Memory B cell (primary cell): ENCODE results near the gene DHX8.
"Not testable (repeated sequence)": the region's sequence is repeated elsewhere in the genome, so short reads cannot be mapped to it uniquely, and the experiment has no call there.

Experiments
- ATAC-seq: fragments of 150-1000 bp; cut with Tn5 transposase; 2 replicates; pipeline ENCODE4 v1.10.0; 2021; ENCODE audit warnings: low read depth, mild to moderate bottlenecking, moderate library complexity
- DNase-seq, 2 donors: peaks; one replicate each; pipeline ENCODE4 v3.0.0; 2022; ENCODE audit warnings: low spot score in 2 of 2
- H3K27ac Mint-ChIP-seq: one replicate; pipeline ENCODE4 v1.8.0; 2022; ENCODE audit warnings: mild to moderate bottlenecking, moderate library complexity, mixed read lengths
- H3K27me3 Mint-ChIP-seq: one replicate; pipeline ENCODE4 v1.8.0; 2022; ENCODE audit warnings: mixed read lengths
- H3K36me3 Mint-ChIP-seq: one replicate; pipeline ENCODE4 v1.8.0; 2022; ENCODE audit warnings: mild to moderate bottlenecking, mixed read lengths
- H3K4me1 Mint-ChIP-seq: one replicate; pipeline ENCODE4 v1.8.0; 2022; ENCODE audit warnings: mixed read lengths
- H3K4me3 Mint-ChIP-seq: one replicate; pipeline ENCODE4 v1.8.0; 2022; ENCODE audit warnings: mild to moderate bottlenecking, moderate library complexity, mixed read lengths
- H3K9me3 Mint-ChIP-seq: one replicate; pipeline ENCODE4 v1.8.0; 2022; ENCODE audit warnings: mixed read lengths

DHX8 gene

DNA sequence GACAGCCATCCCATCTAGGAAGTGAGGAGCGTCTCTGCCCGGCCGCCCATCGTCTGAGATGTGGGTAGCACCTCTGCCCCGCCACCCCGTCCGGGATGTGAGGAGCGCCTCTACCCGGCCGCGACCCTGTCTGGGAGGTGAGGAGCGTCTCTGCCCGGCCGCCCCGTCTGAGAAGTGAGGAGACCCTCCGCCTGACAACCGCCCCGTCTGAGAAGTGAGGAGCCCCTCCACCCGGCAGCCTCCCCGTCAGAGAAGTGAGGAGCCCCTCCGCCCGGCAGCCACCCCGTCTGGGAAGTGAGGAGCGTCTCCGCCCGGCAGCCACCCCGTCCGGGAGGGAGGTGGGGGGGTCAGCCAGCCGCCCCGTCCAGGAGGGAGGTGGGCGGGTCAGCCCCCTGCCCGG lies 32.0 kb upstream of the DHX8 start:
- not testable (repeated sequence) for H3K27ac Mint-ChIP-seq, DNase-seq, H3K4me3 Mint-ChIP-seq, H3K4me1 Mint-ChIP-seq, ATAC-seq, H3K36me3 Mint-ChIP-seq, H3K9me3 Mint-ChIP-seq
- peaks cover 17% of the 10 kb centered on the region for H3K27me3 Mint-ChIP-seq

DNA sequence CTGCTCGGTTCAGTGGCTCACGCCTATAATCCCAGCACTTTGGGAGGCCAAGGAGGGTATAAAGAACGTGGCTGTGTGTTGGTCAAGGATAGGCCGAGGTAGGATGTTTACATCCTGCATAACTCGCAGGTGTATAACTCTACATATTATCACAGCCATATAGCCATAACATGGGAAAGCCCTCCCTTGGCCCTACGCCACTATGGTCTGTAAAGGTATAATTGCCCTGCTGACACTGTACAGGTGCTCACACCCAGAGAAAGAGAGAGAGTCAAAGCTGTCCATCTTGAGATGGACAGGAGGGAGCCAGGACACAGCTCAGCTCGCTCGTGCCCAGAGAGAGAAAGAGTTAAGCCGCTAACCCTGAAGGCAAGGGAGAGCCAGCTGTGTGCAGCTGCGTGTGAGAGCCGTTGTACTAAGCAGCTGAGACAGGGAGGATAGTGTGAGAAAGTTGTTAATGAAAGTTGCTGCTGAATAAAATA lies 30.4 kb upstream of the DHX8 start:
- no peaks in the 10 kb centered on the region for H3K36me3 Mint-ChIP-seq
- no peak for DNase-seq
- H3K4me3 Mint-ChIP-seq, result no peak overlapping the region
- no peaks in the 10 kb centered on the region for H3K4me1 Mint-ChIP-seq
- H3K27me3 Mint-ChIP-seq, result peaks cover 20% of the 10 kb centered on the region
- no peaks in the 10 kb centered on the region for H3K9me3 Mint-ChIP-seq
- no peak overlapping the region for H3K27ac Mint-ChIP-seq
- no peak for ATAC-seq

DNA sequence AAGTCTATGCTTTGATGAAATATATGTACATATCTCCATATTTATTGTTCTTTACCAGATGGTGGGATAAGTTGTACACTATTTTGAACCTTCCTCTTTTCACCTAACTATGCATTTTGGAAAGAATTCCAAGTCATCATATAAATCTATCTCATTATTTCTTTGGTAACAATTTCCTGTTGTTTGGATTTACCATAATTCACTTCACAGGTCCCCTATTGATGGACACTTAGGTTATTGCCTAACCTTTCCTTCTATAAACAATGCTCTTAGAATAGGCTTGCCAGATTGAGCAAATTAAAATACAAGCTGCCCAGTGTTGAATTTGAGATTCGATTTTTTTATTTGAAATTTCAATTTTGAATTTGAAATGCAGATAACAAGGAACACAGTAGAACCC lies 28.9 kb upstream of the DHX8 start:
- Mint-ChIP-seq H3K27ac (no peak overlapping the region), H3K4me3 (no peak overlapping the region), H3K4me1 (no peaks in the 10 kb centered on the region), H3K27me3 (peaks cover 17% of the 10 kb centered on the region), H3K36me3 (no peaks in the 10 kb centered on the region), H3K9me3 (no peaks in the 10 kb centered on the region)
- ATAC-seq (no peak), DNase-seq (no peak)

DNA sequence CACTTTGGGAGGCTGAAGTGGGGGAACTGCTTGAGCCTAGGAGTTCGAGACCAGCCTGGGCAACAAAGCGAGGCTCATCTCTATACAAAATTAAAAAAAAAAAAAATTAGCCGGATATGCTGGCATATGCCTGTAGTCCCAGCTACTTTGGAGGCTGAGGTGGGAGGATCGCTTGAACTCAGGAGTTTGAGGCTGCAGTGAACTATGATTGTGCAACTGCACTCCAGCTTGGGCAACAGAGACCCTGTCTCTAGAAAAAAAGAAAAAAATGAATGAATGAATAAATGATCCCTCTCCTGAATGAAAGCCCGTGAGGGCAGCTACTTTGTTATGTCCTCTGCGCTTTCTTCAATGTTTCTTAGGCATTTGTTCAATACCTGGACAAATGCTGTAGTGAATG lies 27.7 kb upstream of the DHX8 start:
- Mint-ChIP-seq H3K4me1 (no peaks in the 10 kb centered on the region), H3K4me3 (no peak overlapping the region), H3K27ac (no peak overlapping the region), H3K27me3 (peaks cover 22% of the 10 kb centered on the region), H3K36me3 (no peaks in the 10 kb centered on the region), H3K9me3 (no peaks in the 10 kb centered on the region)
- no peak for DNase-seq
- no peak for ATAC-seq

DNA sequence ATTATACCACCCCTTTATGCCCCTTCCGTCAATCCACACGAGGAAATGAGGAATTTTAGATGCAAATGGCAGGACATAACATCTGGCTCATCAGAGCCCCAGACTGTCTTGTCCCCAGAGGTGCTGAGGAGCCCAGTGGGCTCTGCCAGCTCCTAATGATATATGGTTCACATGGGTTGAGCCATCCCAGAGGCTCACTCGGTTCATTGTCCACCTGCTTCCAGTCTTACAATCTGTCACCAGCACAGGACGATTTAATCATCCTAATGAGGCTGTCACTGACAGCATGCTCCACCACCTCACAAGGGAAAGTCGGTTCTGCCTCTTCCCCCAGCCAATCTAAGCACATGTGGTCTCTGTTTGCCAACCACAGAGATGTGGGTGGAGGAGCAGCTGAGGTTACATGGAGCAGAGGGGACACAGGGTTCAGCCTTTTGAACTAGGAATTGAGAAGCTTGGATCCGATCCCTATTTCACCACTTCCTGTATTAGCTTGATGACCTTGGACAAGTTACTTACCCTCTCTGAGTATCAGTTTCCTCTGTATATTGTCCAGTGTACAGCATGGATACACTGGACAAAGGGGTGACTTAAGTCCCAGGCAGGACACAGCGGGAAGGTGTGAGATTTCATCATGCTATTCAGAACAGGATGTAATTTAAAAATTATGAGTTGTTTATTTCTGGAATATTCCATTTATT lies 27.0 kb upstream of the DHX8 start:
- H3K4me3 Mint-ChIP-seq, result no peak overlapping the region

DNA sequence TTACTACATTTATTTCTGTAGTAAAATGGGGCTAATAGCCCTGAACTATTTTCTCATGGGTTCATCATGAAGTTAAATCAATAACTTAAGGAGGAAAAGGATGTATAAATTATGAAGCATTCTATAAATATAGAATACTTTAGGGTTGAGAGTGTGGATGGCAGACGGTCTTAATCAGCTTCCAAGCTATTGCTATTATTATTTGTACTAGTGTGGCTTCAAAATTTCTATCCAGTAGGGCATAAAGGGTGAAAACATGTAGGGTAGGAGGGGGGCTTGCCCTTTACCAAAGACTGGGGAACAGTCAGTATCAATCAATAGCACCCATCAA lies 26.4 kb upstream of the DHX8 start:
- DNase-seq (no peak), ATAC-seq (no peak)
- no peak overlapping the region for H3K4me3 Mint-ChIP-seq
- peaks cover 22% of the 10 kb centered on the region for H3K27me3 Mint-ChIP-seq
- no peaks in the 10 kb centered on the region for H3K4me1 Mint-ChIP-seq
- H3K27ac Mint-ChIP-seq, result no peak overlapping the region
- no peaks in the 10 kb centered on the region for H3K36me3 Mint-ChIP-seq
- no peaks in the 10 kb centered on the region for H3K9me3 Mint-ChIP-seq

More for the DNA sequence above, 27.0 kb upstream of the DHX8 start:
- Mint-ChIP-seq H3K27me3 (peaks cover 22% of the 10 kb centered on the region), H3K9me3 (no peaks in the 10 kb centered on the region), H3K4me1 (no peaks in the 10 kb centered on the region), H3K27ac (no peak overlapping the region), H3K36me3 (no peaks in the 10 kb centered on the region)
- ATAC-seq (no peak), DNase-seq (no peak)

DNA sequence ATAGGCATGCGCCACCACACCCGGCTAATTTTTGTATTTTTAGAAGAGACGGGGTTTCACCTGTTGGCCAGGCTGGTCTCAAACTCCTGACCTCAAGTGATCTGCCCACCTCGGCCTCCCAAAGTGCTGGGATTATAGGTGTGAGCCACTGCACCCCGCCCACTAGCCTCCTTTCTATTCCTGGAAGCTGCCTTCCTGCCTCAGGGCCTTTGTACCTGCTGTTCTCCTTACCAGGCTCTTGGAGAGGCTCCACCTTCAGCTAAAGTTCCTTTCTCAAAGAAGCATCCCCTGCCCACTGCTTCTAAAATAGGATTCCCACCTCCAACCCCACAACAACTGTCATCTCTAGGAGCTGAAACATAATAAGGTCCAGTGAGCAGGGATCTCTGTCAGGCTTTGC lies 23.9 kb upstream of the DHX8 start:
- not testable (repeated sequence) for H3K36me3 Mint-ChIP-seq, H3K4me1 Mint-ChIP-seq, ATAC-seq, DNase-seq, H3K9me3 Mint-ChIP-seq, H3K4me3 Mint-ChIP-seq, H3K27ac Mint-ChIP-seq
- H3K27me3 Mint-ChIP-seq, result peaks cover 12% of the 10 kb centered on the region

DNA sequence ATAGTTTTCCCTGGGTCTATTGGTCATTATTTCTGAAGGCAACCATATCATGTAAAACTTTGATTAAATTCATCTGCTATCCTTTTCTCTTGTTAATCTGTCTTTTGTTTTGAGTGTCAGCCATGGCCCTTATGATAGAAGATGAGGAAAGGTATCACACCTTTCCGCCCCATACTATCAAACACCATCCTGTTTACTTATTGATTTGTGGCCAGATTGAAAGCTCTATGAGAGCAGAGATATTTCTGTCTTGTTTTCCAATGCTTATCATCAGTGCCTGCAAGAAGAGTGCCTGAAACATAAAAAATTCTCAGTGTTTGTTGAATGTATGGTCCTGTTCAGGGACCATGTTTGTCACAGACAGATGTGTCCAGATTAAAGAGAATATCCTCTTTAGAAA lies 22.6 kb upstream of the DHX8 start:
- Mint-ChIP-seq H3K27me3 (peaks cover 14% of the 10 kb centered on the region), H3K4me3 (no peak overlapping the region), H3K9me3 (no peaks in the 10 kb centered on the region), H3K27ac (no peak overlapping the region), H3K36me3 (no peaks in the 10 kb centered on the region), H3K4me1 (no peaks in the 10 kb centered on the region)
- ATAC-seq, result no peak
- DNase-seq, result no peak

DNA sequence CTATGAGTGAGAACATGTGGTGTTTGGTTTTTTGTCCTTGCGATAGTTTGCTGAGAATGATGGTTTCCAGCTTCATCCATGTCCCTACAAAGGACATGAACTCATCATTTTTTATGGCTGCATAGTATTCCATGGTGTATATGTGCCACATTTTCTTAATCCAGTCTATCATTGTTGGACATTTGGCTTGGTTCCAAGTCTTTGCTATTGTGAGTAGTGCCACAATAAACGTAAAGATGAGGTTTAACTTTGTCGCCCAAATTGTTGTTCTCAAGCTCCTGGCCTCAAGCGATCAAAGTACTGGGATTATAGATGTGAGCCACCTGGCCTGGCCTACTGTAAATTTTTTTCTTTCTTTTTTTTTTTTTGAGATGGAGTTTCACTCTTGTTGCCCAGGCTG lies 21.2 kb upstream of the DHX8 start:
- H3K4me3 Mint-ChIP-seq, ATAC-seq, DNase-seq, H3K9me3 Mint-ChIP-seq, H3K36me3 Mint-ChIP-seq, H3K27ac Mint-ChIP-seq, H3K4me1 Mint-ChIP-seq, H3K27me3 Mint-ChIP-seq: not testable (repeated sequence)

DNA sequence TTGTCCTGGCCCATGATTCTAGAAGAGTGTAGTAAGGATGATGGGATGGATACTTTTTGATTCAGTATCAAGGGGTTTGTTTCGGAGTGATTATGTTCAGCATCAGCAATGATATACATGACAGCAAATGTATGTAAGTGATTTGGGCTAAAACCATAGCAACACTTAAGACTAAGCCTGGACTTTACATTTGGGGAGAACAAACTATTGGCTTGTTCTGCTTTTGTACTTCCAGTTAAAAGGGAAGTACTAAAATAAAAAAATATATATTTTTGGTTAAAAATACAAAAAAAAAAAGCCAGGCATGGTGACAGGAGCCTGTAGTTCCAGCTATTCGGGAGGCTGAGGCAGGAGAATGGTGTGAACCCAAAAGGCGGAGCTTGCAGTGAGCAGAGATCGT lies 20.5 kb upstream of the DHX8 start:
- H3K27me3 Mint-ChIP-seq, result peaks cover 13% of the 10 kb centered on the region
- no peak overlapping the region for H3K4me3 Mint-ChIP-seq
- no peak for ATAC-seq
- DNase-seq, result no peak
- no peaks in the 10 kb centered on the region for H3K4me1 Mint-ChIP-seq
- H3K36me3 Mint-ChIP-seq, result no peaks in the 10 kb centered on the region
- no peak overlapping the region for H3K27ac Mint-ChIP-seq
- no peaks in the 10 kb centered on the region for H3K9me3 Mint-ChIP-seq

DNA sequence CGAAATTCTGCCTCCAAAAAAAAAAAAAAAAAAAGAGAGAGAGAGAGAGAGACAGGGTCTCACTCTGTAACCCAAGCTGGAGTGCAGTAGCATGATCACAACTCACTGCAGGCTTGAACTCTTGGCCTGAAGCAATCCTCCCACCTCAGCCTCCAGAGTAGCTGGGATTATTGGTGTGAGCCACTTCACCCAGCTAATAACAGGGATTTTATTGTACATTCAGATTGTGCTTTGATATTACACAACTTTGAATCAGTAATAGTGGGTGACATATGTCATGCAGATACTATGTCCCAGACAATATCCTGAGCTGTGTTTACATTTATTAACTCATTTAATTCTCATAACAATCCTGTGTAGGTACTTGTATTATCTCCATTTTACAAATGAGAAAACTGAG lies 19.7 kb upstream of the DHX8 start:
- H3K27ac Mint-ChIP-seq, result no peak overlapping the region
- no peak for ATAC-seq
- DNase-seq, result no peak
- no peaks in the 10 kb centered on the region for H3K9me3 Mint-ChIP-seq
- peaks cover 15% of the 10 kb centered on the region for H3K27me3 Mint-ChIP-seq
- H3K4me3 Mint-ChIP-seq, result no peak overlapping the region
- no peaks in the 10 kb centered on the region for H3K36me3 Mint-ChIP-seq
- no peaks in the 10 kb centered on the region for H3K4me1 Mint-ChIP-seq

DNA sequence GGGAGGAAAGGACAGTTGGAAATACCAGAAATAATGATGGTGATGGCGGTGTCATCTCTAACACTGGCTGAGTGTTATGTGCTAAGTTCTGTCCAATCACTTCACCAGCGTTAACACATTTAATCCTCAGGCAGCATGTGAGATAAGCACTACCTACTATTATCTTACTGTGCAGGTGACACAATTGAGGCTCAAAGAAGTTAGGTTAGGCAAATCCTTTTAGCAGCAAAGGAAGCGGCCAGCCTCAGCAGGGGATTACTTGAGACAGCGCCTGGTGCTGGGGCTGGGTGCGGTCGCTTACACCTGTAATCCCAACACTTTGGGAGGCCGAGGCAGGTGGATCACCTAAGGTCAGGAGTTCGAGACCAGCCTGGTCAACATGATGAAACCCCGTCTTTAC lies 18.7 kb upstream of the DHX8 start:
- Mint-ChIP-seq H3K27me3 (peaks cover 13% of the 10 kb centered on the region), H3K9me3 (no peaks in the 10 kb centered on the region), H3K4me1 (no peaks in the 10 kb centered on the region), H3K27ac (no peak overlapping the region), H3K36me3 (no peaks in the 10 kb centered on the region), H3K4me3 (no peak overlapping the region)
- no peak for ATAC-seq
- DNase-seq, result no peak

DNA sequence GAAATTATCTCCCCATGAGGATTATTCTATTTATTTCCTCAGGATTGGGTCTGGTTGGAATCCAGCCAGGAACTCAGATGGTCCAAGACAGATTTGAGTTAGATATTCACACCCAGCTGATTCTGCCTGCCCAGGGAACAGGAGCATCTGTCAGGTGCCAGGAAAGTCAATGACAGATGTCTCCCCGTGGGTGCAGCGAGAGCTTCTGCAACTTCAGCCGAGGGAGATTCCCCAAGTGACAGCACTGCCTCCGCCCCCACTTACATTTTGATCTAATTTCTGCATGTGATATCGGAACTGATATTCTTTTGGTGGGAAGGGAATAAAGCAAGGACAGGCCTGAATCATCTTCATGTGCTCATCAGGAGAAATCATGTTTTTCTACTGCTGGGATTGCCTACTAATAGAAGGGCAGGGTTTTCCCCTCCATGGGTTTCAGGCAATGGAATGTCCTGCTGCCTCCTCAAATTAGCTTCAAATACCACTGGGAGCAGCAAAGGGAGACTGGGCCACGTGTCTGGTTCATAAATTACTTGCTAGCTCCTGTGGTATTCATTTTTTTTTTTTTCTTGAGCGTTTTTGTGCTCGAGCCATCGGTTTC lies 15.7 kb upstream of the DHX8 start:
- ATAC-seq, result no peak
- peaks cover 12% of the 10 kb centered on the region for H3K27me3 Mint-ChIP-seq
- no peak for DNase-seq
- H3K4me1 Mint-ChIP-seq, result no peaks in the 10 kb centered on the region
- H3K36me3 Mint-ChIP-seq, result no peaks in the 10 kb centered on the region
- no peak overlapping the region for H3K4me3 Mint-ChIP-seq
- no peaks in the 10 kb centered on the region for H3K9me3 Mint-ChIP-seq
- no peak overlapping the region for H3K27ac Mint-ChIP-seq

DNA sequence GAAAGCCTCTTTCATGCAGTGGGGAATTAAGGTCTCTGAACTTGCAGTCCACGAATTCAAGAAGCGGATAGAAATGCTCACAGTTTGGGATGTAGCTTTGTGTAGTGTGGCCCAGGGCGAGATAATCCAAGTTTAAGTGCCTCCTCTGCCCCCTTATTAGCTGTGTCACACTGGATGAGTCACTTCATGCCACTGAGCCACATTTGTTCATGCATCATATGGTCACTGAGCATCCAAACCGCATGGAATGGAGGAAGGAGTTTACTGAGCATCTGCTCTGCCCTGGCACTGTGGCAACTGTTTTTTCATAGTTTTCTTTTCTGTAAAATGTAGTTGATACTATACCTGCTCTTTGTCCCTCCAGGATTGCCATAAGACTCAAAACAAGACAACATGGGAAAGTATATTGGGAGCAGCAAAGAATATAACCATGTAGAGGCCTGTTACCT lies 15.1 kb upstream of the DHX8 start:
- DNase-seq, result no peak
- H3K4me3 Mint-ChIP-seq, result no peak overlapping the region
- H3K9me3 Mint-ChIP-seq, result no peaks in the 10 kb centered on the region
- no peak overlapping the region for H3K27ac Mint-ChIP-seq
- peaks cover 15% of the 10 kb centered on the region for H3K27me3 Mint-ChIP-seq
- no peaks in the 10 kb centered on the region for H3K36me3 Mint-ChIP-seq
- no peaks in the 10 kb centered on the region for H3K4me1 Mint-ChIP-seq
- no peak for ATAC-seq

DNA sequence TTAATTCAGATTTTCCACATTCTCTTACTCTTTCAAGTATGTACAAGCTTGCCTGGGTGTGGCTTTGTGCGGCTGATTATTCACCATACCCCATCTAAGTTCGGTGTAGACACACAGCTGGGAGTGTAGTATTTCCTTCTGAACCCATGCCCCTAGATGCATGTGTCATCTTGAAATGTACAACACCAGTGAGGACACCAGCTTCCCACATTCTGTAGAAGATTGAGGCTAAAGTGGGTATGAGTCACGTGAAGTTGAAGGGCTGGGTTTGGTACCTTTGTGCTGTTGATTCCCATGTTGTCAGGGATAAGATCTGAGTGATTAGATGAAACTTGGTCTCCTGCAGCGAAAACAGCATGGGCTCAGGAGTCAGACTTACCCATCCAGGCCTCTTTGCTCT lies 14.6 kb upstream of the DHX8 start:
- Mint-ChIP-seq H3K27ac (no peak overlapping the region), H3K27me3 (peaks cover 15% of the 10 kb centered on the region), H3K9me3 (no peaks in the 10 kb centered on the region), H3K36me3 (no peaks in the 10 kb centered on the region), H3K4me3 (no peak overlapping the region), H3K4me1 (no peaks in the 10 kb centered on the region)
- DNase-seq, result no peak
- ATAC-seq, result no peak
